ENCODE data around the gene SEPHS1. TPM values are rescaled to one million over a fixed set of nuclear protein-coding genes. Genes with fewer than 3 reads are reported as not detected.

The SEPHS1 gene
- polyA plus RNA-seq, 1 of the 3 experiments (the other 2 are of a cell fraction) = 64.8 TPM

GRCh38 chr10:13338390-13339110 is 9.5 kb downstream of the SEPHS1 start:
- Histone ChIP-seq H4K20me1 (ENCODE audit: insufficient read depth) (no peaks in the 10 kb centered on the region), H3K4me3 (ENCODE audit: low read depth in 2 of 2, low read length in 1 of 2) (no peak overlapping the region), H3K79me2 (ENCODE audit: insufficient read depth) (peaks cover 71% of the 10 kb centered on the region), H3K4me1 (ENCODE audit: control insufficient read depth in 1 of 2, insufficient read depth in 2 of 2, low read depth in 1 of 2, low read length in 1 of 2) (peaks cover 16 to 33% of the 10 kb centered on the region in 2 experiments; a peak in 2 of 4 replicates), H3K27me3 (ENCODE audit: insufficient read depth) (no peaks in the 10 kb centered on the region), H3K9ac (no peak overlapping the region), H3K27ac (ENCODE audit: low read depth in 2 of 2, low read length in 1 of 2) (peak overlapping the region; percentile 60 to 76), H3K4me2 (peak overlapping the region; percentile 54; the same call in 1 of the 2 replicates), H2AFZ (ENCODE audit: low read depth) (no peak overlapping the region), H3K9me3 (no peaks in the 10 kb centered on the region), H3K9me2 (no peaks in the 10 kb centered on the region), H3K36me3 (replicated peaks in 1 of 2; ENCODE audit: control insufficient read depth in 1 of 2, insufficient read depth in 2 of 2, low read length in 1 of 2) (peaks cover 8 to 18% of the 10 kb centered on the region in 2 experiments), H3F3A (replicated peaks; ENCODE audit: insufficient read depth) (peaks cover 3% of the 10 kb centered on the region)
- DNase-seq = peak; percentile 32
- ChIA-PET POLR2A (no interaction called here), CTCF (interaction anchor here (1.1 kb wide), 1 partner anchor 36 kb away, joined by 3 read pairs; no protein-coding TSS in a partner anchor)
- 57% methylated on average over 10 of the region's 10 CpGs for WGBS (ENCODE audit: low lambda C conversion rate)
- TF ChIP-seq, protein P1, sequence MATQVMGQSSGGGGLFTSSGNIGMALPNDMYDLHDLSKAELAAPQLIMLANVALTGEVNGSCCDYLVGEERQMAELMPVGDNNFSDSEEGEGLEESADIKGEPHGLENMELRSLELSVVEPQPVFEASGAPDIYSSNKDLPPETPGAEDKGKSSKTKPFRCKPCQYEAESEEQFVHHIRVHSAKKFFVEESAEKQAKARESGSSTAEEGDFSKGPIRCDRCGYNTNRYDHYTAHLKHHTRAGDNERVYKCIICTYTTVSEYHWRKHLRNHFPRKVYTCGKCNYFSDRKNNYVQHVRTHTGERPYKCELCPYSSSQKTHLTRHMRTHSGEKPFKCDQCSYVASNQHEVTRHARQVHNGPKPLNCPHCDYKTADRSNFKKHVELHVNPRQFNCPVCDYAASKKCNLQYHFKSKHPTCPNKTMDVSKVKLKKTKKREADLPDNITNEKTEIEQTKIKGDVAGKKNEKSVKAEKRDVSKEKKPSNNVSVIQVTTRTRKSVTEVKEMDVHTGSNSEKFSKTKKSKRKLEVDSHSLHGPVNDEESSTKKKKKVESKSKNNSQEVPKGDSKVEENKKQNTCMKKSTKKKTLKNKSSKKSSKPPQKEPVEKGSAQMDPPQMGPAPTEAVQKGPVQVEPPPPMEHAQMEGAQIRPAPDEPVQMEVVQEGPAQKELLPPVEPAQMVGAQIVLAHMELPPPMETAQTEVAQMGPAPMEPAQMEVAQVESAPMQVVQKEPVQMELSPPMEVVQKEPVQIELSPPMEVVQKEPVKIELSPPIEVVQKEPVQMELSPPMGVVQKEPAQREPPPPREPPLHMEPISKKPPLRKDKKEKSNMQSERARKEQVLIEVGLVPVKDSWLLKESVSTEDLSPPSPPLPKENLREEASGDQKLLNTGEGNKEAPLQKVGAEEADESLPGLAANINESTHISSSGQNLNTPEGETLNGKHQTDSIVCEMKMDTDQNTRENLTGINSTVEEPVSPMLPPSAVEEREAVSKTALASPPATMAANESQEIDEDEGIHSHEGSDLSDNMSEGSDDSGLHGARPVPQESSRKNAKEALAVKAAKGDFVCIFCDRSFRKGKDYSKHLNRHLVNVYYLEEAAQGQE (IDR thresholded peaks at IDR 0.05; ENCODE audit: low read depth, low read length) = no peak
- TF ChIP-seq NRF1 (IDR thresholded peaks at IDR 0.05; ENCODE audit: low read depth, low read length) (no peak), SIN3A (IDR thresholded peaks at IDR 0.05; ENCODE audit: borderline replicate concordance, low read depth, low read length) (no peak), POLR2AphosphoS5 (IDR thresholded peaks at IDR 0.05; ENCODE audit: low read depth, low read length) (peak; percentile 45; the same call in 1 of the 2 replicates), NFIC (IDR thresholded peaks at IDR 0.05; ENCODE audit: borderline replicate concordance) (no peak; the same call in 1 of the 2 replicates), MXI1 (IDR thresholded peaks at IDR 0.05; ENCODE audit: low read depth, low read length) (peak; percentile 61; the same call in 1 of the 2 replicates), RXRA (IDR thresholded peaks at IDR 0.05; ENCODE audit: borderline replicate concordance, low read depth) (no peak), MEF2A (IDR thresholded peaks at IDR 0.05; ENCODE audit: borderline replicate concordance, low read depth) (peak; percentile 22; the same call in 1 of the 2 replicates), GABPA (IDR thresholded peaks at IDR 0.05; ENCODE audit: low read depth) (no peak), TAF1 (IDR thresholded peaks at IDR 0.05; ENCODE audit: borderline replicate concordance, low read depth, low read length) (no peak), JUND (IDR thresholded peaks at IDR 0.05) (no peak), RAD21 (IDR thresholded peaks at IDR 0.05; ENCODE audit: low read length) (no peak), RFX5 (IDR thresholded peaks at IDR 0.05; ENCODE audit: low read length) (no peak), FOSL2 (IDR thresholded peaks at IDR 0.05; ENCODE audit: borderline replicate concordance, low read depth) (0 out of 2 replicates have a peak, but pooled peaks have one; percentile 1), CHD2 (IDR thresholded peaks at IDR 0.05; ENCODE audit: low read length, partially characterized antibody) (no peak), USF2 (IDR thresholded peaks at IDR 0.05; ENCODE audit: borderline replicate concordance, low read depth, low read length) (no peak), TCF12 (IDR thresholded peaks at IDR 0.05) (peak; percentile 92), RCOR1 (IDR thresholded peaks at IDR 0.05; ENCODE audit: low read length) (peak; percentile 71), SMC3 (IDR thresholded peaks at IDR 0.05; ENCODE audit: low read depth, low read length) (no peak), EP300 (IDR thresholded peaks at IDR 0.05; ENCODE audit: borderline replicate concordance in 1 of 2, low read depth in 1 of 2, low read length in 1 of 2) (peak; percentile 14 to 45; a peak in 2 of 4 replicates)
- TF ChIP-seq, protein P2, sequence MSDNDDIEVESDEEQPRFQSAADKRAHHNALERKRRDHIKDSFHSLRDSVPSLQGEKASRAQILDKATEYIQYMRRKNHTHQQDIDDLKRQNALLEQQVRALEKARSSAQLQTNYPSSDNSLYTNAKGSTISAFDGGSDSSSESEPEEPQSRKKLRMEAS (IDR thresholded peaks at IDR 0.05; ENCODE audit: low read depth) = no peak
- TF ChIP-seq, protein P3, sequence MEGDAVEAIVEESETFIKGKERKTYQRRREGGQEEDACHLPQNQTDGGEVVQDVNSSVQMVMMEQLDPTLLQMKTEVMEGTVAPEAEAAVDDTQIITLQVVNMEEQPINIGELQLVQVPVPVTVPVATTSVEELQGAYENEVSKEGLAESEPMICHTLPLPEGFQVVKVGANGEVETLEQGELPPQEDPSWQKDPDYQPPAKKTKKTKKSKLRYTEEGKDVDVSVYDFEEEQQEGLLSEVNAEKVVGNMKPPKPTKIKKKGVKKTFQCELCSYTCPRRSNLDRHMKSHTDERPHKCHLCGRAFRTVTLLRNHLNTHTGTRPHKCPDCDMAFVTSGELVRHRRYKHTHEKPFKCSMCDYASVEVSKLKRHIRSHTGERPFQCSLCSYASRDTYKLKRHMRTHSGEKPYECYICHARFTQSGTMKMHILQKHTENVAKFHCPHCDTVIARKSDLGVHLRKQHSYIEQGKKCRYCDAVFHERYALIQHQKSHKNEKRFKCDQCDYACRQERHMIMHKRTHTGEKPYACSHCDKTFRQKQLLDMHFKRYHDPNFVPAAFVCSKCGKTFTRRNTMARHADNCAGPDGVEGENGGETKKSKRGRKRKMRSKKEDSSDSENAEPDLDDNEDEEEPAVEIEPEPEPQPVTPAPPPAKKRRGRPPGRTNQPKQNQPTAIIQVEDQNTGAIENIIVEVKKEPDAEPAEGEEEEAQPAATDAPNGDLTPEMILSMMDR (IDR thresholded peaks at IDR 0.05) = no peak
- TF ChIP-seq, protein P4, sequence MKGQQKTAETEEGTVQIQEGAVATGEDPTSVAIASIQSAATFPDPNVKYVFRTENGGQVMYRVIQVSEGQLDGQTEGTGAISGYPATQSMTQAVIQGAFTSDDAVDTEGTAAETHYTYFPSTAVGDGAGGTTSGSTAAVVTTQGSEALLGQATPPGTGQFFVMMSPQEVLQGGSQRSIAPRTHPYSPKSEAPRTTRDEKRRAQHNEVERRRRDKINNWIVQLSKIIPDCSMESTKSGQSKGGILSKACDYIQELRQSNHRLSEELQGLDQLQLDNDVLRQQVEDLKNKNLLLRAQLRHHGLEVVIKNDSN (IDR thresholded peaks at IDR 0.05; ENCODE audit: borderline replicate concordance, low read depth) = no peak
- TF ChIP-seq, protein P5, sequence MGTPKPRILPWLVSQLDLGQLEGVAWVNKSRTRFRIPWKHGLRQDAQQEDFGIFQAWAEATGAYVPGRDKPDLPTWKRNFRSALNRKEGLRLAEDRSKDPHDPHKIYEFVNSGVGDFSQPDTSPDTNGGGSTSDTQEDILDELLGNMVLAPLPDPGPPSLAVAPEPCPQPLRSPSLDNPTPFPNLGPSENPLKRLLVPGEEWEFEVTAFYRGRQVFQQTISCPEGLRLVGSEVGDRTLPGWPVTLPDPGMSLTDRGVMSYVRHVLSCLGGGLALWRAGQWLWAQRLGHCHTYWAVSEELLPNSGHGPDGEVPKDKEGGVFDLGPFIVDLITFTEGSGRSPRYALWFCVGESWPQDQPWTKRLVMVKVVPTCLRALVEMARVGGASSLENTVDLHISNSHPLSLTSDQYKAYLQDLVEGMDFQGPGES (IDR thresholded peaks at IDR 0.05; ENCODE audit: low read depth, low read length) = no peak

All from SK-N-SH (cell line).